Brain pericyte (primary cell): ENCODE measurements around the gene CD2BP2.
"Not testable (repeated sequence)": the region's sequence is repeated elsewhere in the genome, so short reads cannot be mapped to it uniquely, and the experiment has no call there.

Experiments used
- DNase-seq: peaks from one replicate; pipeline ENCODE4 v3.0.0-alpha.2; 2012; ENCODE audit warnings: low read depth, low spot score

Gene CD2BP2

DNA sequence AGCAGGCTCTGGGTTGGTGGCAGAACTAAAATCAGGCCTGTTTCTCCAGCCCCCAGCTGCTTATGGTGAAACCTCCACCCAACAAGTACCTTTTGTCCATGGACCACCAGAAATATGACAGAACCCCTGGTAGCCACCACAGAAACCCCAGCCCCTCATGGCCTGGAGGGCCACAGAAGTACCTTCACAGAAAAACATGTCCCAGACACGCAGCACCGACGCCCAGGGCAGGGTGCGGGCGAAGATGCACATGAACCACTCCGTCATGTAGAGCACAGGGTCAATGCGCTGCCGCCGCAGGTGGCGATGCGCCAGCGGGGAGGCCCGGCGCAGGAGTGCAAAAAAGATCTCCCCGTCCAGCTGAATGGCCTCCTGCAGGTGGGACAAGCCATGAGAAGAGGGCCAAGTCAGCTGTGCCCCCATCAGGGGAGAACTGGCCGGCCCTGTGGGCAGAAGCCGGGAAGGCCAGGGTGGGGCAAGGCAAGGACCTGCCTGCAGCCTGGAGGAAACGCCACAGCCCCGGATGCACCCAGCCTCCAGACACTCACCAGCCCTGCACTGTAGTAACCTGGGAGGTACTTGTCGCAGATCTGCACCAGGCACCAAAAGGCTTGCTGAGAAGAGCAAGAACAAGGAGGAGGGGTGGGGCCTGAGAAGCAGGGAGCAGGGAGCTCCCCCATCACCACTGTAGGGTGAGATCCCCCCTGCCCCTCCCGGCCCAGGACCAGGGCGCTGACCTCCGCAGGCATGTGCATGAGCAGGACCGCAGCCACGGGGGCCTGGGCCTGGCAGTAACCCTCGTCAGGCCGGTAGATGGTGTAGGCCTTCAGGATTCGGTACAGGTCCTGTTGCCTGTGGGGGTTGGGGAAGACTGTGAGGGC lies 4.1 kb upstream of the CD2BP2 start:
- no peak for DNase-seq

GRCh38 chr16:30358577-30358936 lies 3.4 kb upstream of the CD2BP2 start:
- no peak for DNase-seq

- no peak for DNase-seq
Measured at GRCh38 chr16:30357715-30358576, 2.8 kb upstream of the CD2BP2 start.

GRCh38 chr16:30357085-30357714 lies 2.1 kb upstream of the CD2BP2 start:
- no peak for DNase-seq

- no peak for DNase-seq
Measured at GRCh38 chr16:30356401-30357084, 1.4 kb upstream of the CD2BP2 start.

- DNase-seq, result no peak
Measured at GRCh38 chr16:30355954-30356308, 823 bp upstream of the CD2BP2 start.

DNA sequence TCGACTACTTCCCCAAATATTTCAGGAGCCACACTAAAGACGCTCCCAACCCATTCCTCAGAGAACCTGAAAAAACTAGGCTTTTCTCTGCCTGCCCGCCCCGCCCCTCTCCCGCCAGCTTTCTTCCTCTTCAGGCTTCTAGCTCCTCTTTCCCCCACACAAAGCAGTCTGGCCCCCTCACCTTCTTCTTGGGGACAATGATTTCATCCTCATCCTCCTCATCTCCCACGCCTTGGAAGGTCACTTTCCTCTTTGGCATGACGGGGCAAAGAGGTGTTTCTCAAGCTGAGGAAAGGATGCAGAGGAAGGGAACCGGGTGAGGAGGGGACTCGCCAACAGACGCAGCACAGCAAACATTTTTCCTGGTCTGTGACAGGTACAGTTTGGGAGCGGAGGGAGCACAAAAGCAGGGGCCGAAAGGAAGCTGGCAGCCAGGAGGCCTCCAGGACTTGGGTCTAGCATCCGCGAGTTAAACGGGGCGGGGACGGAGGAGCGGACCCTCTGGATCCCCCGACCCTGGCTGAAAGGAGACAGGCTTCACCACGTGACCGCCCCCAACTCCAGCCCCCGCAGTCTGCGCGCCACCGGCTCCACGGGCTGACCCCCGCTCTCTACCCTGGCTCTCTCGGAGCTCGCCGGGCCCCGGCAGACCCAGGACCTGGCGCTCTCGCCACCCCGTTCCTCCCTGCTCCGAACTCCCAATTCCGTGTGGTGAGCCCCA lies 525 bp downstream of the CD2BP2 start:
- no peak for DNase-seq

GRCh38 chr16:30353438-30354129 lies 1.5 kb downstream of the CD2BP2 start:
- no peak for DNase-seq

- no peak for DNase-seq
Measured at GRCh38 chr16:30352488-30353401, 2.4 kb downstream of the CD2BP2 start.

DNA sequence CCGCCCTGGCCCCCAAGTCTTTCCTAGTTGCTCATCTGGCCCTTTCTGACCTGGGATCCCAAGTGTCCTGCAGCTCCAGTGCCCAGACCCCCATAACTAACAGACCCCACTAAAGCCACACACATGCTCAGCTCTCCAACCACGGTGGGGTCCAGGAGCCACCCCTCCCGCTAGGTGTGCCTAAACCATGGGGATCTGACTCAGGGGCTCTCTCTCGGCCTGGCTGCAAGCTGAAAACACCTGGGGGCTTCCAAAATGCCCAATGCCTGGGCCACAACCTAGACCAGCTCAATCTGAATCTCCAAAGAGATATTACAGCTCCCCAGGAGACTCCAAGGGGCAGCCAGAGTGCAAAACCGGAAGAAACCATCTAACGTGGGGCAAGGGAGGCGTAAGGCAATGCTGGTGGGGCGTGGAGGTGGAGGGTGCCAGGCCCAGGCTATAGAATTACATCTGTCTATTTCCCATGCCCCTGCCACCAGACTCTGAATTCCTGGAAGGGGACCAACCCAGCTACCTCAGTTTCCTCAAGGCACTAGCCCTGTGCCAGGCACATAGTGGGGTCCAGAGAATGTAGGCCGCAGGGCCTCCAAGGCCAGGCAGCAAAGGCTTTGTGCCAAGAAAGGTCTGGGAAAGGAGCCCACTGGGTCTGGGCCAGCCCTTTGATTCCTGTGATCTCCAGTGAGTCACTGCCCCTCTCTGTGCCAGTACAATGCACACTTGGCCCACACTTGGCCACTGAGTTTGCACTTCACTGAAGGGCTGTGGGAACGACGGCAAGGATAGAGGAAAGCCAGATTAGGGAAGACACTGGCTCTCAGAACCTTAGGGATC lies 3.3 kb downstream of the CD2BP2 start:
- peak; percentile 55 for DNase-seq

GRCh38 chr16:30351001-30351441 lies 4.1 kb downstream of the CD2BP2 start:
- DNase-seq, result no peak

GRCh38 chr16:30350134-30350871 lies 4.8 kb downstream of the CD2BP2 start:
- DNase-seq, result no peak

DNA sequence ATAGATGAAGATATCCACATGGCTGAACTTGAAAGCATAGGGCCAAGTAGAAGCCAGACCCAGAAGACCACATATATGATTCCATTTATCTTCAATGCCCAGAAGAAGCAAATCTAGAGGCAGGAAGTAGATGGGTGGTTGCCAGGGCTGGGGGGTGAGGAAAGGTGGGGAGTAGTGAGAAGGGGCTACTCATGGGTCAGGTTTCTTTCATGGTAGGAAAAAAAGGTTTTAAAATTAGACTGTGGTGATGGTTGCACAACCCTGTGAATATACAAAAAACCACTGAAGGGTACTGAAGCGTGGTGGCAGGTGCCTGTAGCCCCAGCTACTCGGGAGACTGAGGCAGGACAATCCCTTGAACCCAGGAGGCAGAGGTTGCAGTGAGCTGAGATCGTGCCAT lies 5.4 kb downstream of the CD2BP2 start:
- no peak for DNase-seq

- no peak for DNase-seq
Measured at GRCh38 chr16:30348929-30349328, 6.2 kb downstream of the CD2BP2 start.

- DNase-seq, result no peak
Measured at GRCh38 chr16:30348113-30348512, 7.0 kb downstream of the CD2BP2 start.

DNA sequence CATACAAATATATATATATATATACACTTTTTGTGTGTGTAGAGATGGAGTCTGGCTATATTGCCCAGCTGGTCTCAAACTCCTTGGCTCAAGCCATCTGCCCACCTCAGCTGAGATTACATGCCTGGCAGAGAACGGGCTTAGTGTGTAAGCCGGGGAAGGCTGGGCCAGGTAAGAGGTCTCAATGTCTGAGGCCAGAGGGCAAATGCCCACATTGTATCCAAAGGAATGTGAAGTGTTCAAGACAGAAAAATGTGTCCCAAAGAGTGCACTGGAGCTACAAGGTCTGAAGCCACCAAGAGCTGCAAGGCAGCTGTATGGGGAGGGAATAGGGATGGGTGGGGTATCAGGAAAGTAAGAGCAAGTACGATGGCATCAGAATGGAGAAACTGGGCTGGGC lies 8.8 kb downstream of the CD2BP2 start:
- no peak for DNase-seq

DNA sequence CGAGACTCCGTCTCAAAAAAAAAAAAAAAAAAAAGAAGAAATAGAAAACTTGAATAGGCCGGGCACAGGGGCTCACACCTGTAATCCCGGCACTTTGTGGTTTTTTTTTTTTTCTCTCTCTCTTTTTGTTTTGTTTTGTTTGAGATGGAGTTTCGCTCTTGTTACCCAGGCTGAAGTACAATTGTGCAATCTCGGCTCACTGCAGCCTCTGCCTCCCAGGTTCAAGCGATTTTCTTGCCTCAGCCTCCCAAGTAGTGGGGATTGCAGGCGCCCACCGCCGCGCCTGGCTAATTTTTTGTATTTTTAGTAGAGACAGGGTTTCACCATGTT lies 11.7 kb downstream of the CD2BP2 start:
- DNase-seq, result not testable (repeated sequence)
